Esophagus muscularis mucosa (tissue), 3 donors: Measurements from ENCODE around the gene PLCB2.

ENCODE experiments used
- POLR2AphosphoS5 ChIP-seq, 2 donors: sonication (generic); formaldehyde crosslinking; IDR thresholded peaks; one replicate each; pipeline ENCODE4 v1.6.1; 2017; ENCODE audit warnings: antibody characterized with exemption in 2 of 2
- TF ChIP-seq, protein P1 (sequence below), 3 experiments: fragments of 200-600 bp in 2 of 3; fragments of 450-650 bp in 1 of 3; sonication (generic) in 2 of 3; IDR thresholded peaks; one replicate each; pipeline ENCODE4 v1.5.1; 2017 to 2019; ENCODE audit warnings: antibody characterized with exemption in 3 of 3, mild to moderate bottlenecking in 2 of 3, moderate library complexity in 1 of 3

DNA sequence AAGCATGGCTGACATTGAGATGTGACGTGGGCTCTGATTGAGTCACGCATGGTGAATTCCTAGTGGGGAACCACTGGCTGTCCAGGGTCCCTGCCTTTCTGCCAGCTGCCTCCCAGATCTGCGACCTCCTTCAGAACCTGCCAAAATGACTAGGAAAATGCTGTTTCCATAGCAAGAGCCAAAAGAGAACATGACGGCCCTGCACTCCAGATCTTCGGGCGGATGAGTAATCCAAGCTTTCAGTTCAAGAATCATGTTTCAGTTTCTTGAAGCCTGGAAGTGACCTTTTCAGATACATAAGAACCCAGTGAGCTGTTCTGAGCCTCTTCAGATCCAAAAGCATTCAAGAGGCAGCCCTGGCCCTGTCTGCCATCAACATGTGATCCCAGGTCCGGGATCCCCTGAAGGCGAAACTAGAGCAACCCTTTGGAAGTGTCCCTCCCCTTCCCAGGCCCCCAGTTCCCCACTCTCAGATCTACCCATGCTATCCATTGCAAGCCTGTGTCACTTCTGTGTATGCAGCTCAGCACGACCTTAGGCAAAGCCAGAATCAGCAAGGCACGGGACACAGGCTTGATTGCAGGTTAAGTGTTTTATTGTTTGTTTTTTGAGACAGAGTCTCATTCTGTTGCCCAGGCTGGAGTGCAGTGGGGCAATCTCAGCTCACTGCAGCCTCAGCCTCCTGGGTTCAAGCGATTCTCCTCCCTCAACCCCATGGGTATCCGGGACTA is 44.5 kb downstream of the PLCB2 start:
- TF ChIP-seq POLR2AphosphoS5 (IDR thresholded peaks at IDR 0.05): peak in 1 of 2 donors; percentile 61
- TF ChIP-seq, protein P1, sequence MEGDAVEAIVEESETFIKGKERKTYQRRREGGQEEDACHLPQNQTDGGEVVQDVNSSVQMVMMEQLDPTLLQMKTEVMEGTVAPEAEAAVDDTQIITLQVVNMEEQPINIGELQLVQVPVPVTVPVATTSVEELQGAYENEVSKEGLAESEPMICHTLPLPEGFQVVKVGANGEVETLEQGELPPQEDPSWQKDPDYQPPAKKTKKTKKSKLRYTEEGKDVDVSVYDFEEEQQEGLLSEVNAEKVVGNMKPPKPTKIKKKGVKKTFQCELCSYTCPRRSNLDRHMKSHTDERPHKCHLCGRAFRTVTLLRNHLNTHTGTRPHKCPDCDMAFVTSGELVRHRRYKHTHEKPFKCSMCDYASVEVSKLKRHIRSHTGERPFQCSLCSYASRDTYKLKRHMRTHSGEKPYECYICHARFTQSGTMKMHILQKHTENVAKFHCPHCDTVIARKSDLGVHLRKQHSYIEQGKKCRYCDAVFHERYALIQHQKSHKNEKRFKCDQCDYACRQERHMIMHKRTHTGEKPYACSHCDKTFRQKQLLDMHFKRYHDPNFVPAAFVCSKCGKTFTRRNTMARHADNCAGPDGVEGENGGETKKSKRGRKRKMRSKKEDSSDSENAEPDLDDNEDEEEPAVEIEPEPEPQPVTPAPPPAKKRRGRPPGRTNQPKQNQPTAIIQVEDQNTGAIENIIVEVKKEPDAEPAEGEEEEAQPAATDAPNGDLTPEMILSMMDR (IDR thresholded peaks at IDR 0.05): no peak
